Stomach smooth muscle (tissue), 2 donors: ENCODE measurements around the gene TK2.
"Not testable (repeated sequence)": the region's sequence is repeated elsewhere in the genome, so short reads cannot be mapped to it uniquely, and the experiment has no call there.

ENCODE experiments used
- H3K27ac ChIP-seq: one replicate; pipeline ENCODE4 v1.7.0; 2013; ENCODE audit warnings: mild to moderate bottlenecking, low read length, inconsistent platforms
- H3K27me3 ChIP-seq, 2 donors: one replicate each; pipeline ENCODE4 v1.7.0; 2013; ENCODE audit warnings: low read length in 2 of 2; ENCODE audit not compliant: insufficient read depth in 2 of 2, control insufficient read depth in 1 of 2
- H3K36me3 ChIP-seq, 2 donors: one replicate each; pipeline ENCODE4 v1.7.0; 2013; ENCODE audit warnings: low read length in 2 of 2; ENCODE audit not compliant: control insufficient read depth in 2 of 2, insufficient read depth in 2 of 2
- H3K4me1 ChIP-seq: one replicate; pipeline ENCODE4 v1.7.0; 2013; ENCODE audit warnings: low read length; ENCODE audit not compliant: control insufficient read depth, insufficient read depth
- H3K4me3 ChIP-seq, 2 donors: one replicate each; pipeline ENCODE4 v1.7.0; 2013; ENCODE audit warnings: low read length in 2 of 2
- H3K9ac ChIP-seq, 2 donors: one replicate each; pipeline ENCODE4 v1.7.0; 2013; ENCODE audit warnings: low read length in 2 of 2, mild to moderate bottlenecking in 1 of 2
- H3K9me3 ChIP-seq, 2 donors: one replicate each; pipeline ENCODE4 v1.7.0; 2013; ENCODE audit warnings: low read length in 2 of 2; ENCODE audit not compliant: control insufficient read depth in 2 of 2
- donor health status: healthy.
- donor health status: Pancreatic carcinoma.

TK2 gene

DNA sequence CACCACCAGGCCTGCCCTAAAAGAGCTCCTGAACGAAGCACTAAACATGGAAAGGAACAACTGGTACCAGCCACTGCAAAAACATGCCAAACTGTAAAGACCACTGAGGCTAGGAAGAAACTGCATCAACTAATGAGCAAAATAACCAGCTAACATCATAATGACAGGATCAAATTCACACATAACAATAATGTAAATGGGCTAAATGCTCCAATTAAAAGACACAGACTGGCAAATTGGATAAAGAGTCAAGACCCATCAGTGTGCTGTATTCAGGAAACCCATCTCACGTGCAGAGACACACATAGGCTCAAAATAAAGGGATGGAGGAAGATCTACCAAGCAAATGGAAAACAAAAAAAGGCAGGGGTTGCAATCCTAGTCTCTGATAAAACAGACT is 52.0 kb downstream of the TK2 start:
- H3K9me3 ChIP-seq, H3K4me3 ChIP-seq, H3K27ac ChIP-seq, H3K9ac ChIP-seq, H3K27me3 ChIP-seq, H3K4me1 ChIP-seq, H3K36me3 ChIP-seq: not testable (repeated sequence)

DNA sequence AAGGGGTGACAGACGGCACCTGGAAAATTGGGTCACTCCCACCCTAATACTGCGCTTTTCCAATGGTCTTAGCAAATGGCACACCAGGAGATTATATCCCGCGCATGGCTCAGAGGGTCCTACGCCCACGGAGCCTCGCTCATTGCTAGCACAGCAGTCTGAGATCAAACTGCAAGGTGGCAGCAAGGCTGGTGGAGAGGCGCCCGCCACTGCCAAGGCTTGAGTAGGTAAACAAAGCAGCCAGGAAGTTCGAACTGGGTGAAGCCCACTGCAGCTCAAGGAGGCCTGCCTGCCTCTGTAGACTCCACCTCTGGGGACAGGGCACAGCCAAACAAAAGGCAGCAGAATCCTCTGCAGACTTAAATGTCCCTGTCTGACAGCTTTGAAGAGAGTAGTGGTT is 53.7 kb downstream of the TK2 start:
- not testable (repeated sequence) for H3K27me3 ChIP-seq, H3K36me3 ChIP-seq, H3K4me3 ChIP-seq, H3K9ac ChIP-seq, H3K4me1 ChIP-seq, H3K9me3 ChIP-seq, H3K27ac ChIP-seq

DNA sequence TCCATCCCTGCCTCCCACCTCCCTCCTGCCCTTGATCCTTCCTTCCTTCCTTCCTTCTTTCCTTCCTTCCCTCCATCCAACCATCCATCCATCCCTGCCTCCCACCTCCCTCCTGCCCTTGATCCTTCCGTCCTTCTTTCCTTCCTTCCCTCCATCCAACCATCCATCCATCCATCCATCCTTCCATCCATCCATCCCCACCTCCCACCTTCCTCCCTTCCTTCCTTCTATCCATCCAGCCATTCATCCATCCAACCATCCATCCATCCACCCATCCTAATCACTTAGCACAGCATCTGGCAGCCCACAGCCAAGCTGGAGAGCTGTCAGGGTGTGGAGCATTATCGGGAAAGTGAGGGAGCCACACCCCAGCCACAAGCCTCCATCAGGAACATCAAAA is 54.5 kb downstream of the TK2 start:
- H3K9ac ChIP-seq, result no peak overlapping the region
- peaks cover 2% of the 10 kb centered on the region for H3K4me1 ChIP-seq
- no peak overlapping the region for H3K27ac ChIP-seq
- H3K9me3 ChIP-seq, result no peaks in the 10 kb centered on the region
- no peak overlapping the region for H3K4me3 ChIP-seq
- H3K27me3 ChIP-seq, result no peaks in the 10 kb centered on the region
- peaks cover 0 to 2% of the 10 kb centered on the region in 2 donors for H3K36me3 ChIP-seq

DNA sequence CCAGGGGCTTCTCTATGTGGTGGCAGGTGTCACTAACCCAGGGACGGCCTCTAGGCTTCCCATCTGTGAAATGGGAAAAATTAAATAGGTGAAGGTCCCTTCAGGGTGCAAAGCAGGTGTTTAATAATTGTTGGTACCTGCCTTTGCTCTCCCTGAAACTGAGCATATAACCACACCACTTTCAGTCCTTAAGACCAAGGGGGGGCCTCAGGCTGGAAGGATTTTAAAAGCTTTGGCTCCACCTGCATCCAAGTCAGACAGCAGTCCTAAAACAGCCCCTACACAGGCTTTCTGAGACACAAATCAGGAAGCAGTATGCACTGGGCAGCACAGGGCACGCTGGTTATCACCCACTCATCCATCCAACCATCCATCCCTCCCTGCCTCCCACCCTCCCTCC is 55.0 kb downstream of the TK2 start:
- Histone ChIP-seq H3K9ac (no peak overlapping the region), H3K4me1 (peaks cover 2% of the 10 kb centered on the region), H3K27ac (no peak overlapping the region), H3K4me3 (no peak overlapping the region), H3K36me3 (peaks cover 0 to 2% of the 10 kb centered on the region in 2 donors), H3K9me3 (no peaks in the 10 kb centered on the region), H3K27me3 (no peaks in the 10 kb centered on the region)

DNA sequence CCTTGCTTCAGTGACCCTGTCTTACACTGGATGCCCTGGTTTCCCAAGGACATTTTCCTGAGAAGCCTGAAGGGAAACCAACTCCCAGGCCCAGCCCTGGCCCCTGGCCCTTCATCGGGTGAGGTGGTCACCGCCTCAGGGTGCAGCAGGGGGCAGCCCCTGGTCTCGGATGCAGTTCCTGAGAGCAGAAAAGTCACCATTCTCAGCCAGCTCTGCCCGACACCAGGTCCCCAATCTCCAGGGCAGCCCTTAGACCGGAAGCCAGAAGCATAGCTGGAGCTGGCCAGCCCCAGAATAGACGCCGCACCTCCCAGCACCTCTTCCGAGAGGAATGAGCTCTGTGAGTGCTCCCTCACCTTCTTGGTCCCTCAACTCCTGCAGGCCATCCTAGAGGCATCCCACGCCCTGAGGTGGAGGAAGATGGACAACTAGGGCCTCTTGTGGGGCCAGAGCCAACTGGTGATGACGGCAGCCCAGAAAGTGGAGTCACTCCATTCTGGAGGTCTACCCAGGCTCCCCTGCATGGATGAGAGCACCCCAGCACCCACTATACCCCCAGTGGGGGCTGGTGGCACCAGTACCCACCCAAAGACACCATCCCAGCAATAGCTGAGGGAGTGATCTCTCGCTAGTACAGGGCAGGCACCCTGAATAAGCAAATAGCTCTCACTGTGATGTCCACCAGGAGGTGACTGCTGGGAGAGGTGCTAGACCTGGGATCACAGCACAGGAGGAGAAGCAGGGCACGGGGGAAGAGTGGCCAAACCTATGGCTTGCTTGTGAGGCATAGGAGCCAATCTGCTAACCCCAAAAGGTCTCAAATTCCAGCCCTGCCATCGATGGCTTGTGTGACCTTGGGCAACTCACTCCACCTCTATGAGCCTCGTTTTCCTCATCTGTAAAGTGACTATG is 56.2 kb downstream of the TK2 start:
- Histone ChIP-seq H3K4me1 (peaks cover 2% of the 10 kb centered on the region), H3K36me3 (peaks cover 0 to 2% of the 10 kb centered on the region in 2 donors), H3K27ac (no peak overlapping the region), H3K27me3 (no peaks in the 10 kb centered on the region), H3K9ac (no peak overlapping the region), H3K4me3 (no peak overlapping the region), H3K9me3 (no peaks in the 10 kb centered on the region)

DNA sequence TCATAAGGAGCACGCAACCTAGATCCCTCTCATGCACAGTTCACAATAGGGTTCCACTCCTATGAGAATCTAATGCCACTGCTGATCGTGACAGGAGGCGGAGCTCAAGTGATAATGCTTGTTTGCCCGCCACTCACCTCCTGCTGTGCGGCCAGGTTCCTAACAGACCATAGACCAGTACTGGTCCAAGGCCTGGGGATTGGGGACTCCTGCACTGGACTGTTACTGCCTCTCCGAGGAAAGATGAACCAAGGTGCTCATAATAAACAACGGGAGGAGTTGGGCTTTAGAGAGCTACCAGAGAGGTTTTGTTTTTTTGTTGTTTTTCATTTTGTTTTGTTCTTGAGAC is 58.2 kb downstream of the TK2 start:
- Histone ChIP-seq H3K4me1 (peaks cover 10% of the 10 kb centered on the region), H3K9ac (no peak overlapping the region), H3K9me3 (no peaks in the 10 kb centered on the region), H3K4me3 (no peak overlapping the region), H3K36me3 (peaks cover 0 to 2% of the 10 kb centered on the region in 2 donors), H3K27ac (no peak overlapping the region), H3K27me3 (no peaks in the 10 kb centered on the region)

DNA sequence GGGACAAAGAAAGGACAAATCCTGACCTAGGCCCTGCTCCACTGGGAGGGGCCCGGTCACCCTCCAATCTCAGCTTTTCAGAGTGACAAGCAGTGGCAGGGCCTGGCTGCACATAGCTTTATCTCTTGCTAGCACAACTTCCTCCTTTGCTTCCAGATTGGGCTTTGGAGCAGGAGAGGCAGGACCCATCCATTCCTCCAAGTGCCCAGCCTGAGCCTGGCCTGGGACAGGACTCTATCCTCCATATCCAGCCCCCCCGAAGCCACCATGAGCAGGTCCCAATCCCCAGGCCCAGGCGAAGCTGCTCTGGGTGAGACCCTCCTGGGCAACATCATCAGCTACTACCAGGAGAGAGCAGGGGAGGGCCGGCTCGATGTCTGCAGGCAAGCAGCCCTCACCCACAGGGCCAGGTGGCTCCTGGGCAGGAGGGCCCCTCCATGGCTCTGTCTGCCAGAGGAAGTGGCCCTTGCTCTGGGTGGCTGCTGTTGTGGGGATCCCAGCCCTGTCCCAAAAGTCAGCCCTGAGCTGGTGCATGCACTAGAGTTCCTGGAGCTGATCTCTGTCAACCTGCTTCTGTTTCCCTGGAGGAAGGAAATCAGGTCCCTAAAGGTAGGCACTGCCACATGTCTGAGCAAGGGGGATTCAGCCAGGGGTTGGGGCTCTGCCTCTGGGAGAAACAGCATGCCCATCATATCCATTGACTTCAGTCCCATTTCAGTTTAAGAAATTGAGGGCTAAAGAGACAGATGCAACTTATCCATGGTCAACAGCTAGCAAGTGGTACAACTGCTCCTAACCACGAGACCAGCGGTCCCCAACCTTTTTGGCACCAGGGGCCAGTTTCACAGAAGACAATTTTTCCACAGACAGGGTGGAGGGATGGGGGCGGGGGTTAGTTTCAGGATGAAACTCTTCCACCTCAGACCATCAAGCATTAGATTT is 58.9 kb downstream of the TK2 start:
- H3K27ac ChIP-seq, result no peak overlapping the region

DNA sequence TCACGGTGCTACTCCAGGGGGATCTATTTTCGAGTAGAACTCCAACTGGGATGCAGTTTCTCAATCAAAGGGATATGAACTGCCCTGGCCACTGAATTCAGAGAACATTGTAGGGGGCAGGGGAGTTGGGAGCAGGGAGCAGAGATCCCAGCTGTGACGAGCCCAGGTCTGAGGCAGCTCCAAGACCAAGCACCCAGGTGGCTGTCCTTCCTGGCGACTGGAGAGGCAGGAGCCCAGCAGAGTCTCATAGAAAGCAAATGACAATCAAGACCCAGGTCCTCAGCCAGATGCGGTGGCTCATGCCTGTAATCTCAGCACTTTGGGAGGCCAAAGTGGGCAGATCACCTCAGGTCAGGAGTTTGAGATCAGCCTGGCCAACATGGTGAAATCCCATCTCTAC is 60.1 kb downstream of the TK2 start:
- H3K9me3 ChIP-seq, result no peaks in the 10 kb centered on the region
- H3K4me3 ChIP-seq, result no peak overlapping the region
- H3K27me3 ChIP-seq, result no peaks in the 10 kb centered on the region
- H3K4me1 ChIP-seq, result peaks cover 15% of the 10 kb centered on the region
- no peak overlapping the region for H3K9ac ChIP-seq
- no peak overlapping the region for H3K27ac ChIP-seq
- peaks cover 0 to 6% of the 10 kb centered on the region in 2 donors for H3K36me3 ChIP-seq

More for the DNA sequence above, 58.9 kb downstream of the TK2 start:
- Histone ChIP-seq H3K4me3 (no peak overlapping the region), H3K4me1 (peaks cover 15% of the 10 kb centered on the region), H3K27me3 (no peaks in the 10 kb centered on the region), H3K9ac (no peak overlapping the region), H3K9me3 (no peaks in the 10 kb centered on the region), H3K36me3 (peaks cover 0 to 2% of the 10 kb centered on the region in 2 donors)

DNA sequence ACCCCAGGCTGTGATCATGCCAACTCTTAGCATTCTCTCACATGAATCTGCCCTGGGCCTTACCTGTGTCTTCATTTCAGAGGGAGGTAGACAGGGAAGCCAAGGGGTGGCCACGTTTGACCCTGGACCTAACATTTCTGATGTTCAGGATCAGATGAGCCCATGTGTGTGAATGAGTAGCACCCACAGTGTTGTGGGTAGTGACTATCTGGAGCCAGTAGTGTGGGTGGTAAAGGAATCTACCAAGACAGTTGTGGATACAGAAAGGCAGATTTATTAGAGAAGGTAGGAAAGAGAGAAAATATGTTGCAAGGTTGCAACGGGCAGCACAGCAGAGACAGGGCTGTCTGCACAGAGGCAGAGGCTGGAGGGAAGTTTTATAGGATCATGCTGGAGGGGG is 60.5 kb downstream of the TK2 start:
- no peak overlapping the region for H3K9ac ChIP-seq
- no peak overlapping the region for H3K27ac ChIP-seq
- peaks cover 15% of the 10 kb centered on the region for H3K4me1 ChIP-seq
- peaks cover 0 to 4% of the 10 kb centered on the region in 2 donors for H3K36me3 ChIP-seq
- no peaks in the 10 kb centered on the region for H3K9me3 ChIP-seq
- H3K4me3 ChIP-seq, result no peak overlapping the region
- no peaks in the 10 kb centered on the region for H3K27me3 ChIP-seq

DNA sequence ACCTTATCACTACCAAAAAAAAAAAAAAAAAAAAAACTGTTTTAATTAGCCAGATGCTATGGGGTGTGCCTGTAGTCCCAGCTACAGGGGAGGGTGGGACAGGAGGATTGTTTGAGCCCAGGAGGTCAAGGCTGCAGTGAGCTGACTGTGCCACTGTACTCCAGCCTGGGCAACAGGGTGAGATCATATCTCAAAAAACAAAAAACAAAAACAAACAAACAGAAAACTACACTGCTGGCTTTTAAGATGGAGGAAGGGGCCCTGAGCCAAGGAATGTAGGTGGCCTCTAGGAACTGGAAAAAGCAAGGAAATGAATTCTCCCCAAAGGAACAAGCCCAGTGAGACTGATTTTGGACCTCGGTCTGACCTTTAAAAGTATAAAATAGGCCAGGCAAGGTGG is 61.4 kb downstream of the TK2 start:
- no peaks in the 10 kb centered on the region for H3K27me3 ChIP-seq
- no peak overlapping the region for H3K27ac ChIP-seq
- H3K4me3 ChIP-seq, result no peak overlapping the region
- H3K9ac ChIP-seq, result no peak overlapping the region
- H3K4me1 ChIP-seq, result peaks cover 20% of the 10 kb centered on the region
- no peaks in the 10 kb centered on the region for H3K9me3 ChIP-seq
- peaks cover 0 to 4% of the 10 kb centered on the region in 2 donors for H3K36me3 ChIP-seq
